22Rv1 (cell line): Measurements from ENCODE around the gene NDE1.

Source experiments
- ZFX ChIP-seq: fragments of 450-650 bp; IDR thresholded peaks from 2 replicates; pipeline ENCODE4 v1.6.1; 2017; ENCODE audit warnings: antibody characterized with exemption, borderline replicate concordance
- TF ChIP-seq, protein P1 (sequence below): fragments of 450-650 bp; IDR thresholded peaks from 2 replicates; pipeline ENCODE4 v1.5.1; 2017; ENCODE audit warnings: mild to moderate bottlenecking

DNA sequence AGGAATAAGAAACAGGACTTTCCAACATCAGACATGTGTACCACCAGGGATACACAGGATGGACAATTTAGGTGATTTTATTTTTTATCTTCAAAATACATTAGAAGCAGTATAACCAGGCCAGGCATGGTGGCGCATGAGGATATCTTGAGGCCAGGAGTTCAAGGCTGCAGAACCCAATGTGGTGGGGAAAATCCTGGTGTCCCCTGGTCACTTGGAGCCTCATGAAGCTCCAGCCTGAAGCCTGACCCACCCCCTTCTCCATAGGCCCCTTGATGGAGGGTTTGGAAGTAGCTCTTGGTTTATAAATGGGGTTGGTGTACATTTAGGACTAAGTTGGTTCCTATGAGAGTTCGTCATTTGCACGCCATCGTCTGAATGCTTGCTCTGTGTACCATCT, 118.2 kb downstream of the NDE1 start:
- TF ChIP-seq, protein P1, sequence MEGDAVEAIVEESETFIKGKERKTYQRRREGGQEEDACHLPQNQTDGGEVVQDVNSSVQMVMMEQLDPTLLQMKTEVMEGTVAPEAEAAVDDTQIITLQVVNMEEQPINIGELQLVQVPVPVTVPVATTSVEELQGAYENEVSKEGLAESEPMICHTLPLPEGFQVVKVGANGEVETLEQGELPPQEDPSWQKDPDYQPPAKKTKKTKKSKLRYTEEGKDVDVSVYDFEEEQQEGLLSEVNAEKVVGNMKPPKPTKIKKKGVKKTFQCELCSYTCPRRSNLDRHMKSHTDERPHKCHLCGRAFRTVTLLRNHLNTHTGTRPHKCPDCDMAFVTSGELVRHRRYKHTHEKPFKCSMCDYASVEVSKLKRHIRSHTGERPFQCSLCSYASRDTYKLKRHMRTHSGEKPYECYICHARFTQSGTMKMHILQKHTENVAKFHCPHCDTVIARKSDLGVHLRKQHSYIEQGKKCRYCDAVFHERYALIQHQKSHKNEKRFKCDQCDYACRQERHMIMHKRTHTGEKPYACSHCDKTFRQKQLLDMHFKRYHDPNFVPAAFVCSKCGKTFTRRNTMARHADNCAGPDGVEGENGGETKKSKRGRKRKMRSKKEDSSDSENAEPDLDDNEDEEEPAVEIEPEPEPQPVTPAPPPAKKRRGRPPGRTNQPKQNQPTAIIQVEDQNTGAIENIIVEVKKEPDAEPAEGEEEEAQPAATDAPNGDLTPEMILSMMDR = no peak
- TF ChIP-seq ZFX = no peak
